Measurements from ENCODE around the gene POC1B.

- TF ChIP-seq, protein P1, sequence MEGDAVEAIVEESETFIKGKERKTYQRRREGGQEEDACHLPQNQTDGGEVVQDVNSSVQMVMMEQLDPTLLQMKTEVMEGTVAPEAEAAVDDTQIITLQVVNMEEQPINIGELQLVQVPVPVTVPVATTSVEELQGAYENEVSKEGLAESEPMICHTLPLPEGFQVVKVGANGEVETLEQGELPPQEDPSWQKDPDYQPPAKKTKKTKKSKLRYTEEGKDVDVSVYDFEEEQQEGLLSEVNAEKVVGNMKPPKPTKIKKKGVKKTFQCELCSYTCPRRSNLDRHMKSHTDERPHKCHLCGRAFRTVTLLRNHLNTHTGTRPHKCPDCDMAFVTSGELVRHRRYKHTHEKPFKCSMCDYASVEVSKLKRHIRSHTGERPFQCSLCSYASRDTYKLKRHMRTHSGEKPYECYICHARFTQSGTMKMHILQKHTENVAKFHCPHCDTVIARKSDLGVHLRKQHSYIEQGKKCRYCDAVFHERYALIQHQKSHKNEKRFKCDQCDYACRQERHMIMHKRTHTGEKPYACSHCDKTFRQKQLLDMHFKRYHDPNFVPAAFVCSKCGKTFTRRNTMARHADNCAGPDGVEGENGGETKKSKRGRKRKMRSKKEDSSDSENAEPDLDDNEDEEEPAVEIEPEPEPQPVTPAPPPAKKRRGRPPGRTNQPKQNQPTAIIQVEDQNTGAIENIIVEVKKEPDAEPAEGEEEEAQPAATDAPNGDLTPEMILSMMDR (IDR thresholded peaks at IDR 0.05), result no peak
- no peak for TF ChIP-seq POLR2A (IDR thresholded peaks at IDR 0.05)
Measured at GRCh38 chr12:89477633-89478279, 48.1 kb downstream of the POC1B start.
